ENCODE measurements around the gene SLC35F5.

Gene SLC35F5

GRCh38 chr2:113724010-113724409, 32.4 kb downstream of the SLC35F5 start:
- TF ChIP-seq CTCF (IDR thresholded peaks at IDR 0.05; ENCODE audit: borderline replicate concordance, insufficient read depth, low read depth, low read length): no peak
- no peak overlapping the region for H3K4me3 ChIP-seq (ENCODE audit: low read depth, low read length)

GRCh38 chr2:113723411-113723810, 33.0 kb downstream of the SLC35F5 start:
- H3K4me3 ChIP-seq (ENCODE audit: low read depth, low read length): no peak overlapping the region
- no peak for TF ChIP-seq CTCF (IDR thresholded peaks at IDR 0.05; ENCODE audit: borderline replicate concordance, insufficient read depth, low read depth, low read length)

GRCh38 chr2:113720167-113720566, 36.3 kb downstream of the SLC35F5 start:
- TF ChIP-seq CTCF (IDR thresholded peaks at IDR 0.05; ENCODE audit: borderline replicate concordance, insufficient read depth, low read depth, low read length): 0 out of 2 replicates have a peak, but pooled peaks have one; percentile 2
- no peak overlapping the region for H3K4me3 ChIP-seq (ENCODE audit: low read depth, low read length)

- no peak overlapping the region for H3K4me3 ChIP-seq (ENCODE audit: low read depth, low read length)
- no peak for TF ChIP-seq CTCF (IDR thresholded peaks at IDR 0.05; ENCODE audit: borderline replicate concordance, insufficient read depth, low read depth, low read length)
Observed at GRCh38 chr2:113716291-113716690, 40.2 kb downstream of the SLC35F5 start.

- H3K4me3 ChIP-seq (ENCODE audit: low read depth, low read length): no peak overlapping the region
- no peak for TF ChIP-seq CTCF (IDR thresholded peaks at IDR 0.05; ENCODE audit: borderline replicate concordance, insufficient read depth, low read depth, low read length)
Observed at GRCh38 chr2:113712941-113713340, 43.5 kb downstream of the SLC35F5 start.

- H3K4me3 ChIP-seq (ENCODE audit: low read depth, low read length): no peak overlapping the region
- TF ChIP-seq CTCF (IDR thresholded peaks at IDR 0.05; ENCODE audit: borderline replicate concordance, insufficient read depth, low read depth, low read length): no peak
Observed at GRCh38 chr2:113711851-113712250, 44.6 kb downstream of the SLC35F5 start.

GRCh38 chr2:113709022-113709421, 47.4 kb downstream of the SLC35F5 start:
- TF ChIP-seq CTCF (IDR thresholded peaks at IDR 0.05; ENCODE audit: borderline replicate concordance, insufficient read depth, low read depth, low read length): no peak
- H3K4me3 ChIP-seq (ENCODE audit: low read depth, low read length): no peak overlapping the region

Data from GM12875 (cell line).